NCI-H510A (cell line): ENCODE data around the gene KRTAP10-4.
"Not testable (repeated sequence)": the region's sequence is repeated elsewhere in the genome, so short reads cannot be mapped to it uniquely, and the experiment has no call there.

Experiments
- DNase-seq: peaks from one replicate; lab custom pipeline; 2025; lab: John Stamatoyannopoulos, UW

KRTAP10-4 gene

DNA sequence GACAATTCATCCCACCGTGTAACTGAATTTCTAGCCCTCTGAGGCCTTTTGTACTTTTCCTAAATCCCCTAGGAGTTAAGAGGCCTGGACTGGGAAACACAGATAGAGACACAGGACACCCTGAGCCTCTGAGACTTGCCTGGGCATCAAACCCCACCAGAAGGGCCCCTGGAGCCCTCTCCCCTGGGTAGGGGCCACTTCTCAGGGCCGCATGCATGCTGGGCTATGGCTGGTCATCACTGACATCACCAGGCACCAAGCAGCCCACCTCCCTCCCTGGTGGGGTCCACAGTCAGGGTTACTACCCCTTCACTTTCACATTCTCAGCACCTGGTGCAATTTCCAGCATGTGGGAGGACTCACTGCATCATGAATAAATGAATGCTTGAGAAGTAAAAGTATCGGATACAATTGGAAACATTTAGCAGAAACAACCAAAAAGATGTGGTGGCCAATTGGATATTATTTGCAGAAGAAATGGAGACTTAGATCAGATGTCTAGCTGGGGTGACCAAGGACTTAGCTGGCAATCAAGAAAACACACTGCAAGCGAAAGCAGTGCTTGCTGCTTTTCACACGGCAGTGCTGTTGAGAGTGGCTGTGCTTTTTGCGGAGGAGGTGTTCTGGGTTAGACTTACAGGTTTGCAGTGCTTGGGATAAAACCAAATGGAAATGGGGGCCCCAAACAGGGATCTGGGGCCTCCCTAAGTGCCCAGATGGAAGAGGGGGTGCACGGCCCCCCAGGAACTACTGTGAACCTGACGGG lies 25.9 kb downstream of the KRTAP10-4 start:
- no peak for DNase-seq

DNA sequence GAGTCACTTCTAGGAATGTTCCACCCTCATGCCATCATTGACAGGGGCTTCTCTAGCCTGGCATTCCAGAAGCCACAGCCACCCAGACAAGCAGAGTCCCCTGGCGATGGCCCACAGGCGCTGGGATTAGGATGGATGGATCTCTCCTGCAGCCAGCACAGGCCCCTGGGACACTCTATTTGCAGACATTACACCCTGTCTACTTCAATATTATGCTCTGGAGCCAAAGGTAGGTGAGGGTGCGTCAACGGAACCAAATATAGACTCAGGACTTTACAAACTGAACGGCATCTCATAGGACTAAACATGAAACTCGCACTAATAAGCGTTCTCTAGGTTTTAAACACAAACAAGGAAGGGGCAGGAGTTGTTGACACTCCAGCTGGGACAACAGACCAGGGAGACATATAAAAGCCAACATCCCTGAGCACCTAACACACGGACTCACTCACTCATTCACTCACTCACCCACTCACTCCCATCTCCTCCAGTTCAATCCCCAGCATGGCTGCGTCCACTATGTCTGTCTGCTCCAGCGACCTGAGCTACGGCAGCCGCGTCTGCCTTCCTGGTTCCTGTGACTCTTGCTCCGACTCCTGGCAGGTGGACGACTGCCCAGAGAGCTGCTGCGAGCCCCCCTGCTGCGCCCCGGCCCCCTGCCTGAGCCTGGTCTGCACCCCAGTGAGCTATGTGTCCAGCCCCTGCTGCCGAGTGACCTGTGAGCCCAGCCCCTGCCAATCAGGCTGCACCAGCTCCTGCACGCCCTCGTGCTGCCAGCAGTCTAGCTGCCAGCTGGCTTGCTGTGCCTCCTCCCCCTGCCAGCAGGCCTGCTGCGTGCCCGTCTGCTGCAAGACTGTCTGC lies 26.8 kb downstream of the KRTAP10-4 start, which contains the start of gene KRTAP10-7:
Gene KRTAP10-7, plus strand, starts transcription at position 480 of the 861 bp plus-strand sequence. Its CDS starts 25 bp downstream, at position 505.
- DNase-seq: not testable (repeated sequence)

DNA sequence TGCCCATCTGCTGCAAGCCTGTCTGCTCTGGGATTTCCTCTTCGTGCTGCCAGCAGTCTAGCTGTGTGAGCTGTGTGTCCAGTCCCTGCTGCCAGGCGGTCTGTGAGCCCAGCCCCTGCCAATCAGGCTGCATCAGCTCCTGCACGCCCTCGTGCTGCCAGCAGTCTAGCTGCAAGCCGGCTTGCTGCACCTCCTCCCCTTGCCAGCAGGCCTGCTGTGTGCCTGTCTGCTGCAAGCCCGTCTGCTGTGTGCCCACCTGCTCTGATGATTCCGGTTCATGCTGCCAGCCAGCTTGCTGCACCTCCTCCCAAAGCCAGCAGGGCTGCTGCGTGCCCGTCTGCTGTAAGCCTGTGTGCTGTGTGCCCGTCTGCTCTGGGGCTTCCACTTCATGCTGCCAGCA lies 27.6 kb downstream of the KRTAP10-4 start:
- not testable (repeated sequence) for DNase-seq

DNA sequence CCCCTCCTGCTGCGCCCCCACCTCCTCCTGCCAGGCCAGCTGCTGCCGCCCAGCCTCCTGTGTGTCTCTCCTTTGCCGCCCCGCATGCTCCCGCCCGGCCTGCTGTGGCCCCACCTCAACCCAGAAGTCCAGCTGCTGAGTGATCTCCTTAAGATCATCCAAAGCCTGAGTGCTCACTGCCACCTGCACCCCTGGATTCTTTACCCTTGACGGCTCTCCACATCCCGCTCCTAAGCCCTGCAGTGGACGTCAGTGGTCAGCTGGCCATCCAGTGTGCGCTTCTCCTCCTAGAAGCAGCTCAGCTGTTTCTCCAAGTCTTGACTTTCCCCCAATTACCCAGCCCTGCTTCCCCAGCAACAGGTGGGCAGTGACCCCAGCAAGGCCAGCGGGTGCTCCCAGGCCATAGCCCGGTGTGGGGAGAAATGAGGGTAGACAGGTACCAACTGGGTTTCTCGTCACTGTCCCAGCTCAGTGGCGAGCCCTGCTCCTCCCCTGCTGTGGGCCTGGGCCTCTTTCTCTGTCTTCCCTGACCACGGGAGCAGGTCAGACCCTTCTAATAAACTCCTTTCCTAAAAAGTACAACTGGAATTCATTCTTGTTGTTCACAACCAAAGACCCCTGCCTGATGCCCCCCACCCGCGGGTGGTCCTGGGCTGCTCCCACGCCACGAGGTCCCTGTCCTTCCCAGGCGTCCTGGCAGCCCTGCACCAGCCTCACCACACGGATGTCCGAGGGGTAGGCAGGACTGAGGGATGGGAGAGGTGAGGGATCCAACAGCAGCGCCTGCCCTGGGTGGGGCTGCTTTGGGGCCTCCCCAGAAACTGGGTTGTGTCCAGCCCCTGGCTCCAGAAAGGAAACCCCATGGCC lies 28.3 kb downstream of the KRTAP10-4 start:
- no peak for DNase-seq

DNA sequence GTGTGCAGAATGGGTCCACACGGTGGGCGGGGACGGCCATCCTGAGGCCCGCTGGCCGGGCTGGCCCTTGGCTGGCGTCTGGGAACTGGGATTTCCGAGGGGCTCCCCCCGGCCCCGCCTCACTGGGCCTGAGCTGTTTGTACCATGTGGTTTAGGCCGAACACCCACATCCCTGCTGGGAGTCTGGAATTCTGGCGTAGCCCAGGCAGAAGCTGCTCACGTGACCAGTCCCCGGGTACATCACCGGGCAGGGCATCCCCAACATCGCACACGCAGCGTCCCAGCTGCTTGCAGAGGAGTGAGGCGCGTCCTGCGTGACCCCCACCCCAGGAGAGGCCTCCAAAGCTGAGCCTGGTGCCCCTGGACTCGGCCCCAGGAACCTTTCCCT lies 28.9 kb downstream of the KRTAP10-4 start:
- no peak for DNase-seq

DNA sequence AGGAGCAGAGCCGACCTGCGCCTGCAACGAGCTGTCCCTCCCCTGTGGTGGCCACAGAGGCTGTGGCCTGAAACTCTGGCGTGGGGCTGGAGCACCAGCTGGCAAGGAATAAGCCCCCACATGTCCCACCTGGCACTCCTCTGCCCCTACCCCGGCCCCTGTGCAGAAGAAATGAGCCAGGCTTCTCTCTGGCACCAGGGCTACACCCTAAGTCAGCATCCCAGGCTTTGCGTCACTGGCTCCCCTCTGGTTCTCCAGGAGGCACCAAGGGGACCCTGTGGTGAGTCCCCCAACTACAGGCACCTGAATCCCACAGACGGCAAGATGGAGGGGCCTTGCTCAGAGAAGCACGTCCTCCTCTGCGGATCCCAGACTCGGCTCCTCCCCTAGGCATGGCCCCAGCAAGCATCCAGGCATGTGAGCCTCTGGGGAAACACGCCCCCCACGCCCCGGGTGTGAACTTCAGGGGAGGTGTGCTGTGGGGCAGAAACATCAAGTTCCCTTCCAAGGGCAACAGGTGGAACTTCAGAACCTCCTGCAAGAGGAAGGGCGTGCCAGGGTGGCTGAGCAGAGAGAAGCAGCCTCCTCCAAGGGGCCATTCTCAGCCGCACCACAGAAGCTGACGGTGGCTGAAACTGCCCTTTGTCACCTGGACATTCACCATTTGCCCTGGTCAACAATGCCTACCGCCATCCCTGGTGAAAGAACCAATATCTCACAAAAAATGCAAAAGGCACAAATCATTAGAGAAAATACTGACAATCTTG lies 29.8 kb downstream of the KRTAP10-4 start:
- DNase-seq: no peak

DNA sequence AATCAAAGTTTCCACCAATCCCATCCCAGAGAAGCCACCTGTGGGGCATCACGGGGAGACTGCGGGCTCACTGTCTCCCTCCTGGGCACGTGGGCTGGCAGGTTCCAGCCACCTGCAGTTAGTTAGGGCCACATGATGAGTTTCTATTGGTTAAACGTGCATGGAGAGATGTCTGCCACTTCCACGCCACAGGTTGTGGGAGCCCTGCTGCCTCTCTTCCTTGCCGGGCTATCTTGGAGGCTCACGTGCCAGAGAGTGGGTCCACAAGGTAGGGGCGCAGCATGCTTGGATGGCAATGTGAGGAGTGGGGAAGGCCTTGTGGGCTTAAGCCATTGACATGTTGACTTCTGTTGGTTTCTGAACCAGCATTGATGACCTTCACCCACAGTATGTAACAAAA lies 30.4 kb downstream of the KRTAP10-4 start:
- no peak for DNase-seq

DNA sequence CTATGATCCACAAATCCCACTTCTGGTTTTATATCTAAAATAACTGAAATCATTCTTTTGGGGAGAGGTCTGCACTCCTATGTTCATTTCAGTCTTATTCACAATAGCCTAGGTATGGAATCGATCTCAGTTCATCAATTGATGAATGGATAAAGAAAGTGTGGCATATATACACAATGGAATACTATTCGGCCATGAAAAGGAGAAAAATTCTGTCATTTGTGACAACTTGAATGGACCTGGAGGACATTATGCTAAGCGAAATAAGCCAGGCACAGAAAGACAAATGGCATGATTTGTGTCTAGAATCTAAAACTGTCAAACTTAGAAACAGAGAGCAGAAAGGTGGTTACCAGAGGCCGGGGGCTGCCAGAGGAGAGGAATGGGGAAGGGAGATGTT lies 33.0 kb downstream of the KRTAP10-4 start:
- DNase-seq: no peak

DNA sequence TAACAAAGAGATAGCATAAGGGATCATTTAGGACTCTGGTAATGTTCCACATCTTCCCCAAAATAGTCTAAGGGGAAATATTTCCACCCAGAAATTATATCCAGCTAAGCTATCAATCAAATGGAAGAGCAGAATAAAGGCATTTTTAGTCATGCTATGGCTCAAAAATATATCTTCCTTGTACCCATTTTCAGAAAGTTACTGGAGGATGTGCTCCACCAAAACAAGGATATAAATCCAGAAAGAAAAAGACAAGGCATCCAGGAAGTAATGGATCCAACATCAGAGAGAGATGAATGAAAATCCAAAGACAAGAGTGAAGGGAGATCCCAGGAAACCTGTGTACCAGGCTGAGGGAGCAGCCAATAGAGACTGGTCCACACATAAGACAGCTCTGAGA lies 35.7 kb downstream of the KRTAP10-4 start:
- no peak for DNase-seq

DNA sequence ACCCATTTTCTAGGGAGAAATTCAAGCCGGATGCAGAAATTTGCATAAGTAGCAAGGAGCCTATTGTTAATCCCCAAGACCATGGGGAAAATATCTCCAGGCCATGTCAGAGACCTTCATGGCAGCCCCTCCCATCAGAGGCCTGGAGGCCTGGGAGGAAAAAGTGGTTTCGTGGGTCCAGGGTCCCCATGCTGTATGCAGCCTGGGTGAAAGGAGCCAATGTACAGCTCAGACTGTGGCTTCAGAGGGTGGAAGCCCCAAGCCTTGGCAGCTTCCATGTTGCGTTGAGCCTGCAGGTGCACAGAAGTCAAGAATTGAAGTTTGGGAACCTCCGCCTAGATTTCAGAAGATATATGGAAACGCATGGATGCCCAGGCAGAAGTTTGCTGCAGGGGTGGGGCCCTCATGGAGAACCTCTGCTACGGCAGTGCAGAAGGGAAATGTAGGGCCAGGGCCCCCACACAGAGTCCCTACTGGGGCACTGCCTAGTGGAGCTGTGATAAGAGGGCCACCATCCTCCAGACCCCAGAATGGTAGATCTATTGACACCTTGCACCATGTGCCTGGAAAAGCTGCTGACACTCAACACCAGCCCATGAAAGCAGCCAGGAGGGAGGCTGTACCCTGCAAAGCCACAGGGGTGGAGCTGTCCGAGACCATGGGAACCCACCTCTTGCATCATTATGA lies 36.8 kb downstream of the KRTAP10-4 start:
- DNase-seq: not testable (repeated sequence)

DNA sequence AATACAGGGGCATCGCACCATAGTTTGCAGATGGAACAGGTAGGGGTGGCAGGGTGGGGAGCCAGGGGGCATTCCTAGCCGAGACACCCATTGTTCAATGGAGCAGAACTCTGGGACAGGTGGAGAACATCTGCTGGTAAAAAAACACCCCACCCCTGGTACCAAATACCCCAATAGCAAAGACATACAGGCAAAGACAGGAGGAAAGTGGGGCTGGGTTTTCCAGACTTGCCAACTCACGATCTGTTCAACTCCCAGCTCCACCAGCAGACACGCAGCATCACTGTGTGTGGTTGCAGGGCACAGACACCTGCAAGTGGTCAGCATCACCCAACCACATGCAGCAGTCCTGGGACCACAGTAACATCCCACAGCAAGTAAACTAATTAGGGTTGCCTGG lies 38.0 kb downstream of the KRTAP10-4 start:
- no peak for DNase-seq

DNA sequence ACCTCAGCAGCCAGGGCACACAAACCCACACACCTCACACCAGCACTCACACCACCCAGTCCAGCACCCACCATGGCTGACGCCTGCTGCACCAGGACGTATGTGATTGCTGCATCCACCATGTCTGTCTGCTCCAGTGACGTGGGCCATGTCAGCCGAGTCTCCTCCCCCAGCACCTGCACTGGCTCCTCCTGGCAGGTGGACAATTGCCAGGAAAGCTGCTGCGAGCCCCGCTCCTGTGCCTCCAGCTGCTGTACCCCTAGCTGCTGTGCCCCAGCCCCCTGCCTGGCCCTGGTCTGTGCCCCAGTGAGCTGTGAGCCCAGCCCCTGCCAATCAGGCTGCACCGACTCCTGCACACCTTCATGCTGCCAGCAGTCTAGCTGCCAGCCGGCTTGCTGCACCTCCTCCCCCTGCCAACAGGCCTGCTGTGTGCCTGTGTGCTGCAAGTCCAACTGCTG lies 38.5 kb downstream of the KRTAP10-4 start, which contains the start of gene KRTAP10-8:
Gene KRTAP10-8, plus strand, starts transcription at position 51 of the 458 bp plus-strand sequence. Its CDS starts 22 bp downstream, at position 73.
- no peak for DNase-seq

DNA sequence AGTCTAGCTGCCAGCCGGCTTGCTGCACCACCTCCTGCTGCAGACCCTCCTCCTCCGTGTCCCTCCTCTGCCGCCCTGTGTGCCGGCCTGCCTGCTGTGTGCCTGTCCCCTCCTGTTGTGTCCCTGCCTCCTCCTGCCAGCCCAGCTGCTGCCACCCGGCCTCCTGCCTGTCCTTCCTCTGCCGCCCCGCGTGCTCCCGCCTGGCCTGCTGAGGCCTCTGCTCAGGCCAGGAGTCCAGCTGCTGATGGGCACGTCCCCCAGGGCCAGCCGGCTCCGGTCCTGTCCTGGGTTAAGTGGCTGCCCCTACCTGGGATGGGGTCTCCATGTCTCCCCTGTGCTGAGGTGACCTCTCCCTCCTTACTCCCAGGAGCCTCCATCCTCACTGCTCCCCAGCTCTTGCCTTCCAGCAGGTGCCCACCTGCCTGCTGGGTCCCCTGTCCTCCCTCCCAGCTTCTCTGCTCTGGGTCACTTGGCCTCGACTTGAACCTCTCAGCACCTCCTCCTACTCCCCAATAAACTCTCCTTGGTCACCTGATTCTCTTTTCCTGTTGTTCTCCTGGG lies 39.2 kb downstream of the KRTAP10-4 start:
- no peak for DNase-seq

DNA sequence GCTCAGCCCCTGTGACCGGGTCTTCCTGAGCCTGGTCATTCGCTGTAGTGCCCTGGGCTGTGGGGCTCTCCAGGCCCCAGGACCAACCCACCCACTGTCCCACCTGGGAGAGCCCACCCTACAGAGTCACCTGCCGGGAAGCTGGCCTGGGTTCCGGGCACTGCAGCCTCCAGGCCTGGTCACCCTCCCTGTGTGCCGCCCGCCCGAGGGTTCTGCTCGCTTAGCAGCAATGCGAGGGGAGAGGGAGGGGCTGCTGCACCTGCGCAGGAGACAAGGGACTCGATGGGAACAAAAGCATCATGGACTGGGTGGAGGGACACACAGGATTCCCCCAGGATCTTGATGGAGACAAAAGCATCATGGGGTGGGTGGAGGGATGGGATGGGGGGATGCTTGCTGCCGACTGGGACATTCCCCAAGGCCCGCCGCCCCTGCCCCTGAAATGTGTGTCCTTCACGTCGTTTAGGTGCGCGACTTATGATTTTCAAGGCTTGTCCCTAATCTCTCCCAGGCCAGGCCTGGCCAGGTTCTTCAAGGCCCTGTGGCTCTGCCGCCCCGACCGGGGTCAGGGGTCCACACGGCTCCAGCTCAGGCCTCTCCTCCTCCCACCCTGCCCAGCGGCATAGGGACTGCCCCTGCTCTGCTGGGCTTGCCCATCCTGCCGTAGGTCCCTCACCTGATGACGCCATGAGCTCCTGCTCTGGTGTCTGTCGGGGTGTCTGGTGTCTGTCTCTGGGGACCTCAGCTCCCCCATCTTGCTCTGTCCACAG lies 40.0 kb downstream of the KRTAP10-4 start:
- DNase-seq: no peak

DNA sequence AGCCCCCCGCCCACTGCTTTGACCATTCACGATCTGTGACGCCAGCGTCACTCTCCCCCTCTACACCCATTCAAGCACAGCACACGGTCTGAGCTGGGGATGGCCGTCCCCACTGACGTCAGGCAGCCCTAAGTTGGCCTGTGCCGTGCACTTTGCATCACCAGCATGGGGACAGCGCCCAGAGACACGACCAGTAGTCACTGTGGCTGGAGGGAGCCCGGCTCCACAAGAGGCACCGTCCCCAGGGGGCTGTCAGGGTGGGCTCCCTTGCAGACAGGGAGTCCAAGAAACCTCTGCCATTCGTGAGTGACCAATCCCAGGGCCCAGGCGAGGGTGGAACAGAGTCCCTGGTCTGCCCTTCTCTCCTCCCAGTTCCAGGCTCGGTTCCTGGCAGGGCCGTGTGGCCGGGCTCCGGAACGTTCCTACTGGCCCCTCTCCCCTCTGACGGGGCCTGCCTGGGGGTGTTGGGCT lies 40.7 kb downstream of the KRTAP10-4 start:
- no peak for DNase-seq

DNA sequence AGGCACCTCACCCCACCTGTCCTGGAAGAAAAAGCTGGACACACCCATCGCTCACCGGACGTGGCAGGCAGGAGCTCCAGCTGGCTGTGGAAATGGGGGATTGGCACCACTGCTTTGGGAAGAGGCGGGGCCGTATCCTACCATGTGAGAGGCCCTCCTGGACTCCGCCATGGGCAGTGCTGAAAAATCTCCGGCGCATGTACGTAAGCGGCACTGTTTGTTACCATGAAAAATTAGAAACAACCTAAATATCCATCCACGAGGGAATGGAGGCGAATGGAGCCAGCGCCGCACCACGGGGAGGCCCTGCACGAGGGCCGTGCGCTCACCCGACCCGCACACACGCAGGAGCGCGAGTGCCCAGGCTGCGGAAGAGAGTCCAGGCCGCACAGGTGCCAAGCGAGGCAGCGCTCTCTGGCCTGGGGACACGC lies 41.4 kb downstream of the KRTAP10-4 start:
- DNase-seq: no peak

DNA sequence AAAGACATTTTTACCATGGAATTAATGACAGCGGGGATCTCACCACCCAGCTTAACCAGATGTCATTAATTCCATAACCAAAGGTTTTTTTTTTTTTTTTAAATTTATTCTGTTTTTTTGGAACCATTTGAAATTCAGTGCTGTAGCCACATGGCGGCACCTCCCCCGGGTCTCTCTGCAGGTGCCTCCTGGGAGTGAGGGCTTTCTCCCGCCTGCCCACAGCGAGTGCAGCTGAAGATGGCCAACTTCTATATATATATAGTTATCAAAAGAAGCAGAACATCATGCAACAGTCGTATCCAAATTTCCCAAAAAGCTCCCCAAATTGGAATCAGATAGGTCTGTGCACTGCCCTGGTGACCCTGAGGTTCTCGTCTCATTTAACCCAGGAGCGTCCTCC lies 41.9 kb downstream of the KRTAP10-4 start:
- no peak for DNase-seq

DNA sequence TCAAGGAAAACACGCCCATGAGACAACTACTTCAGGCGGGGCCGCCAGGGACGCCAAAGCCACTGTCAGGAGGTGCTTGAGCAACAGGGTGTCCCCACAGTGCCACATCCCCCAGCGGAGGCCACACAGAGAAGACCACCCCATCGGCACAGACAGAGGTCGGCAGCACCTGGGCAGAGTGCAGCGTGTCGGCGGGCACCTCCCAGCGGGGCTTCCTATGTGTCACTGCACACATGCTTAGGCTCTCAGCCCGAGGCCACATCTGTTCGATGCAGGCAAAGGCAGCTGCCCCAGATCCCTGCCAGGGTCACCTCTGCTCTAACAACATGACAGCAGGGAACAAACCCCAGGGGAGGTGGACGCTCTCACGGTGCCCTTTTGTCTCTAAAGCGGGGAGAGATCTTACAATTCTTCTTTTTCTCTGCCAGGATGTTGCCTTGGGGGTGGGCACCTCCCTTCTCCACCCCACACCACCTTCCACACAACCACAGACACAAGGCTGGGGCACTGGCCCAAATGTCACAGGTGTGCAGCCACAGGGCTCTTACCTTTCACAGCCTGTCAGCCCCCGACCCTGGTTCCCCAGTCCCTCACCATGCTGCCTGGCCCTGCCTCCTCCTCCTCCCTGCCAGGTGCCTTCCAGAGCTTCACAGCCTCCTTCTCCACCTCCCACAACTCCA lies 42.5 kb downstream of the KRTAP10-4 start:
- DNase-seq: no peak

DNA sequence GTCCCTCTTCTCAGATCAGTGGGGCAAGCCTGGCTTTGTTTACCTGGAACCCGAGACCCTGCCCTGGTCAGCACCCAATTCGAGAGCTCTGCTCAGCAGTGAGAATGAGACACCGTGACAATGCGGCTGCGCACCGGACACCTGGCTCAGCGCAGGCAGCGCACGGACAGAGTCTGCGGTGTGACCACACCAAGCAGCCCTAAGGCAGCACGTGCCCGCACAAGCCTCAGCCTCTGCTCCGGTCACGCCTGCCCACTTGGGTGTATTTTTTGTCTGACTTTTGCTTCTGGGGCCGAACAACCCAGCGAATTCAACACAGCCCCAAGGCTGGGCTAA lies 43.0 kb downstream of the KRTAP10-4 start:
- no peak for DNase-seq
